ENCODE data around the gene PIK3CA. TPM values are rescaled to one million over a fixed set of nuclear protein-coding genes. Genes with fewer than 3 reads are reported as not detected.
A peak's percentile ranks its signal among the peaks of the same experiment; 100 is the strongest.

The PIK3CA gene
- total and polyA plus RNA-seq, 2 experiments from 2014 or later: 5.1 to 13.4 TPM

DNA sequence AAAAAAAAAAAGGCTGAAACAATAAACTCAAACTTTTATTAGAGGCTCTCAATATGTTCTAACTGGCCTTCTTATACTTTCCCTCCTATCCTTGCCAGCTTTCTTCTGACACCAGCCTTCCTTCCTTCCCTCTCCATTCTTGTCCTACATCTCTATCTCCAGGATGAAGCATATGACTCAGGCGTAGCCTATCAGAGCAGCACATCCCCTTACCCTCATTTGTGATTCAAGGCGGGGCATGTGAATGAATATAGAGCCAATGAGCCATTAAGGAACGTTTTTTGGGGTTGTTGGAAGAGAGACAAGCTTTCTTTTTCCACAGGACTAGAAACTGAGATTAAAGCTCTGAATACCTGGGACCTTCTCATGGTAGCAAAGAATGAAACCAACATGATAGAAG lies 127.8 kb downstream of the PIK3CA start:
- H3K9me2 ChIP-seq (ENCODE audit: insufficient read depth): no peaks in the 10 kb centered on the region
- Mint-ChIP-seq H3K36me3 (ENCODE audit: low read depth) (no peaks in the 10 kb centered on the region), H3K9me3 (no peaks in the 10 kb centered on the region), H3K27me3 (ENCODE audit: insufficient read depth, low read depth, poor library complexity) (no peaks in the 10 kb centered on the region), H3K27ac (no peak overlapping the region), H3K4me3 (no peak overlapping the region), H3K4me1 (peaks cover 6% of the 10 kb centered on the region)
- no peaks in the 10 kb centered on the region for H3K79me2 ChIP-seq (replicated peaks; ENCODE audit: insufficient read depth)
- no peaks in the 10 kb centered on the region for H3K27me3 ChIP-seq (ENCODE audit: insufficient read depth)
- no peaks in the 10 kb centered on the region for H4K20me1 ChIP-seq (replicated peaks; ENCODE audit: insufficient read depth)
- peak overlapping the region; percentile 7; the same call in 1 of the 2 replicates for H2AFZ ChIP-seq
- TF ChIP-seq JUNB (IDR thresholded peaks at IDR 0.05; ENCODE audit: unreplicated experiment) (no peak), ZNF114 (CRISPR knock-in tag; IDR thresholded peaks at IDR 0.05) (no peak), POLR2AphosphoS5 (IDR thresholded peaks at IDR 0.05; ENCODE audit: low read depth) (no peak), NANOG (IDR thresholded peaks at IDR 0.05; ENCODE audit: borderline replicate concordance) (no peak), ZNF462 (CRISPR knock-in tag; IDR thresholded peaks at IDR 0.05) (no peak), EZH2 (IDR thresholded peaks at IDR 0.05; ENCODE audit: low read depth, unreplicated experiment) (no peak), EZH2phosphoT487 (IDR thresholded peaks at IDR 0.05; ENCODE audit: unreplicated experiment) (no peak), STAT1 (IDR thresholded peaks at IDR 0.05; ENCODE audit: unreplicated experiment) (no peak)
- TF ChIP-seq, protein P1, sequence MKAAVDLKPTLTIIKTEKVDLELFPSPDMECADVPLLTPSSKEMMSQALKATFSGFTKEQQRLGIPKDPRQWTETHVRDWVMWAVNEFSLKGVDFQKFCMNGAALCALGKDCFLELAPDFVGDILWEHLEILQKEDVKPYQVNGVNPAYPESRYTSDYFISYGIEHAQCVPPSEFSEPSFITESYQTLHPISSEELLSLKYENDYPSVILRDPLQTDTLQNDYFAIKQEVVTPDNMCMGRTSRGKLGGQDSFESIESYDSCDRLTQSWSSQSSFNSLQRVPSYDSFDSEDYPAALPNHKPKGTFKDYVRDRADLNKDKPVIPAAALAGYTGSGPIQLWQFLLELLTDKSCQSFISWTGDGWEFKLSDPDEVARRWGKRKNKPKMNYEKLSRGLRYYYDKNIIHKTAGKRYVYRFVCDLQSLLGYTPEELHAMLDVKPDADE (IDR thresholded peaks at IDR 0.05): no peak
- TF ChIP-seq, protein P2, sequence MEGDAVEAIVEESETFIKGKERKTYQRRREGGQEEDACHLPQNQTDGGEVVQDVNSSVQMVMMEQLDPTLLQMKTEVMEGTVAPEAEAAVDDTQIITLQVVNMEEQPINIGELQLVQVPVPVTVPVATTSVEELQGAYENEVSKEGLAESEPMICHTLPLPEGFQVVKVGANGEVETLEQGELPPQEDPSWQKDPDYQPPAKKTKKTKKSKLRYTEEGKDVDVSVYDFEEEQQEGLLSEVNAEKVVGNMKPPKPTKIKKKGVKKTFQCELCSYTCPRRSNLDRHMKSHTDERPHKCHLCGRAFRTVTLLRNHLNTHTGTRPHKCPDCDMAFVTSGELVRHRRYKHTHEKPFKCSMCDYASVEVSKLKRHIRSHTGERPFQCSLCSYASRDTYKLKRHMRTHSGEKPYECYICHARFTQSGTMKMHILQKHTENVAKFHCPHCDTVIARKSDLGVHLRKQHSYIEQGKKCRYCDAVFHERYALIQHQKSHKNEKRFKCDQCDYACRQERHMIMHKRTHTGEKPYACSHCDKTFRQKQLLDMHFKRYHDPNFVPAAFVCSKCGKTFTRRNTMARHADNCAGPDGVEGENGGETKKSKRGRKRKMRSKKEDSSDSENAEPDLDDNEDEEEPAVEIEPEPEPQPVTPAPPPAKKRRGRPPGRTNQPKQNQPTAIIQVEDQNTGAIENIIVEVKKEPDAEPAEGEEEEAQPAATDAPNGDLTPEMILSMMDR (conservative IDR thresholded peaks at IDR 0.05; ENCODE audit: low read depth in 2 of 2): no peak
- TF ChIP-seq, protein P3, sequence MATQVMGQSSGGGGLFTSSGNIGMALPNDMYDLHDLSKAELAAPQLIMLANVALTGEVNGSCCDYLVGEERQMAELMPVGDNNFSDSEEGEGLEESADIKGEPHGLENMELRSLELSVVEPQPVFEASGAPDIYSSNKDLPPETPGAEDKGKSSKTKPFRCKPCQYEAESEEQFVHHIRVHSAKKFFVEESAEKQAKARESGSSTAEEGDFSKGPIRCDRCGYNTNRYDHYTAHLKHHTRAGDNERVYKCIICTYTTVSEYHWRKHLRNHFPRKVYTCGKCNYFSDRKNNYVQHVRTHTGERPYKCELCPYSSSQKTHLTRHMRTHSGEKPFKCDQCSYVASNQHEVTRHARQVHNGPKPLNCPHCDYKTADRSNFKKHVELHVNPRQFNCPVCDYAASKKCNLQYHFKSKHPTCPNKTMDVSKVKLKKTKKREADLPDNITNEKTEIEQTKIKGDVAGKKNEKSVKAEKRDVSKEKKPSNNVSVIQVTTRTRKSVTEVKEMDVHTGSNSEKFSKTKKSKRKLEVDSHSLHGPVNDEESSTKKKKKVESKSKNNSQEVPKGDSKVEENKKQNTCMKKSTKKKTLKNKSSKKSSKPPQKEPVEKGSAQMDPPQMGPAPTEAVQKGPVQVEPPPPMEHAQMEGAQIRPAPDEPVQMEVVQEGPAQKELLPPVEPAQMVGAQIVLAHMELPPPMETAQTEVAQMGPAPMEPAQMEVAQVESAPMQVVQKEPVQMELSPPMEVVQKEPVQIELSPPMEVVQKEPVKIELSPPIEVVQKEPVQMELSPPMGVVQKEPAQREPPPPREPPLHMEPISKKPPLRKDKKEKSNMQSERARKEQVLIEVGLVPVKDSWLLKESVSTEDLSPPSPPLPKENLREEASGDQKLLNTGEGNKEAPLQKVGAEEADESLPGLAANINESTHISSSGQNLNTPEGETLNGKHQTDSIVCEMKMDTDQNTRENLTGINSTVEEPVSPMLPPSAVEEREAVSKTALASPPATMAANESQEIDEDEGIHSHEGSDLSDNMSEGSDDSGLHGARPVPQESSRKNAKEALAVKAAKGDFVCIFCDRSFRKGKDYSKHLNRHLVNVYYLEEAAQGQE (IDR thresholded peaks at IDR 0.05; ENCODE audit: unreplicated experiment): no peak
- DNase-seq (ENCODE audit: low spot score): no peak
- H3K27ac ChIP-seq (ENCODE audit: low read depth): no peak overlapping the region
- no peaks in the 10 kb centered on the region for H3K36me3 ChIP-seq (ENCODE audit: insufficient read depth)
- peaks cover 5% of the 10 kb centered on the region; the same call in 1 of the 2 replicates for H3K4me1 ChIP-seq (ENCODE audit: insufficient read depth)
- no peak overlapping the region for H3K4me3 ChIP-seq
- no peak overlapping the region for H3K4me2 ChIP-seq
- no peaks in the 10 kb centered on the region for H3F3A ChIP-seq (replicated peaks; ENCODE audit: low read depth)
- ATAC-seq: no peak
